Esophagus muscularis mucosa (tissue), 4 donors: ENCODE data around the gene CTNNA1.

ENCODE experiments used
- CTCF ChIP-seq, 3 experiments: fragments of 200-600 bp in 2 of 3; fragments of 450-650 bp in 1 of 3; sonication (generic) in 2 of 3; IDR thresholded peaks; one replicate each; pipeline ENCODE4 v1.5.1; 2017 to 2019; ENCODE audit warnings: antibody characterized with exemption in 3 of 3, mild to moderate bottlenecking in 2 of 3, moderate library complexity in 1 of 3
- EP300 ChIP-seq: sonication (generic); formaldehyde crosslinking; IDR thresholded peaks from one replicate; pipeline ENCODE4 v1.6.1; 2017; ENCODE audit warnings: antibody characterized with exemption
- POLR2A ChIP-seq: fragments of 450-650 bp; IDR thresholded peaks from one replicate; pipeline ENCODE4 v1.6.1; 2017; ENCODE audit warnings: antibody characterized with exemption, moderate library complexity, mild to moderate bottlenecking, low read depth
- POLR2AphosphoS5 ChIP-seq, 2 donors: sonication (generic); formaldehyde crosslinking; IDR thresholded peaks; one replicate each; pipeline ENCODE4 v1.6.1; 2017; ENCODE audit warnings: antibody characterized with exemption in 2 of 2

- TF ChIP-seq CTCF (IDR thresholded peaks at IDR 0.05) (no peak), POLR2A (no peak), POLR2AphosphoS5 (IDR thresholded peaks at IDR 0.05) (no peak), EP300 (no peak)
These were observed 46.4 kb upstream of the CTNNA1 start for GRCh38 chr5:138706655-138707480.
